HepG2 (cell line): ENCODE data around the gene VASN. TPM values are rescaled to one million over a fixed set of nuclear protein-coding genes. Genes with fewer than 3 reads are reported as not detected.

Source experiments
- AHDC1 ChIP-seq: sonication (generic); formaldehyde crosslinking; IDR thresholded peaks from 2 replicates; pipeline ENCODE4 v1.5.1; 2020; ENCODE audit warnings: mild to moderate bottlenecking, missing genetic modification reagents, borderline replicate concordance
- AKAP8 ChIP-seq: sonication (generic); formaldehyde crosslinking; IDR thresholded peaks from 2 replicates; pipeline ENCODE4 v1.5.1; 2020; ENCODE audit warnings: mild to moderate bottlenecking, missing genetic modification reagents
- BHLHE40 ChIP-seq: IDR thresholded peaks from 2 replicates; pipeline ENCODE4 v1.6.1; 2011; ENCODE audit warnings: low read length, improper control_type of control experiment
- CCDC6 ChIP-seq: sonication (generic); formaldehyde crosslinking; IDR thresholded peaks from 2 replicates; pipeline ENCODE4 v1.8.1; 2022; ENCODE audit warnings: mild to moderate bottlenecking, missing genetic modification reagents, moderate library complexity
- CEBPB ChIP-seq: IDR thresholded peaks from 2 replicates; pipeline ENCODE4 v1.6.1; 2011; ENCODE audit warnings: low read depth, low read length, improper control_type of control experiment, borderline replicate concordance
- FOXA3 ChIP-seq: IDR thresholded peaks from 2 replicates; pipeline ENCODE4 v1.6.1; 2016; ENCODE audit warnings: missing genetic modification reagents, missing compliant biosample characterization
- FOXM1 ChIP-seq: sonication (generic); formaldehyde crosslinking; IDR thresholded peaks from 2 replicates; pipeline ENCODE4 v1.5.0; 2020; ENCODE audit warnings: missing genetic modification reagents
- GTF2F1 ChIP-seq: fragments of 150-350 bp; IDR thresholded peaks from 2 replicates; pipeline ENCODE4 v1.6.1; 2014; ENCODE audit warnings: low read length
- HDAC1 ChIP-seq: sonication (generic); formaldehyde crosslinking; IDR thresholded peaks from 2 replicates; pipeline ENCODE4 v1.5.1; 2020; ENCODE audit warnings: mild to moderate bottlenecking, missing genetic modification reagents
- HIVEP1 ChIP-seq: sonication (generic); formaldehyde crosslinking; IDR thresholded peaks from 2 replicates; pipeline ENCODE4 v1.4.0; 2020; ENCODE audit warnings: mild to moderate bottlenecking, missing genetic modification reagents
- KDM6A ChIP-seq: IDR thresholded peaks from 2 replicates; pipeline ENCODE4 v1.6.1; 2016; ENCODE audit warnings: low read depth
- KMT2B ChIP-seq: IDR thresholded peaks from 2 replicates; pipeline ENCODE4 v1.6.1; 2016; ENCODE audit warnings: missing genetic modification reagents, missing compliant biosample characterization
- MTA1 ChIP-seq: sonication (generic); formaldehyde crosslinking; IDR thresholded peaks from 2 replicates; pipeline ENCODE4 v1.4.0; 2020; ENCODE audit warnings: missing genetic modification reagents, mild to moderate bottlenecking, borderline replicate concordance
- NFYC ChIP-seq: IDR thresholded peaks from 2 replicates; pipeline ENCODE4 v1.6.1; 2016; ENCODE audit warnings: missing genetic modification reagents, missing compliant biosample characterization
- SOX6 ChIP-seq, 2 experiments: fragments of 450-650 bp in 1 of 2; sonication (generic) in 1 of 2; formaldehyde crosslinking in 1 of 2; IDR thresholded peaks; 2 replicates each; pipeline versions ENCODE4 v1.4.0 to v1.6.1; 2017 to 2020; ENCODE audit warnings: antibody characterized with exemption in 1 of 2, mild to moderate bottlenecking in 1 of 2, missing genetic modification reagents in 1 of 2
- ZNF260 ChIP-seq: sonication (generic); formaldehyde crosslinking; IDR thresholded peaks from 2 replicates; pipeline ENCODE4 v1.4.0; 2020; ENCODE audit warnings: missing genetic modification reagents, low read depth, mild to moderate bottlenecking, borderline replicate concordance
- ZNF431 ChIP-seq: sonication (generic); formaldehyde crosslinking; IDR thresholded peaks from 2 replicates; pipeline ENCODE4 v1.9.0; 2022; ENCODE audit warnings: missing genetic modification reagents, low read depth, mild to moderate bottlenecking, borderline replicate concordance
- ZNF496 ChIP-seq: sonication (generic); formaldehyde crosslinking; IDR thresholded peaks from 2 replicates; pipeline ENCODE4 v1.8.1; 2023; ENCODE audit warnings: mild to moderate bottlenecking, moderate library complexity, missing genetic modification reagents; ENCODE audit not compliant: insufficient replicate concordance
- ZNF556 ChIP-seq: sonication (generic); formaldehyde crosslinking; IDR thresholded peaks from 2 replicates; pipeline ENCODE4 v1.4.0; 2020; ENCODE audit warnings: mild to moderate bottlenecking, missing genetic modification reagents, borderline replicate concordance
- ZNF878 ChIP-seq: sonication (generic); formaldehyde crosslinking; IDR thresholded peaks from 2 replicates; pipeline ENCODE4 v1.8.1; 2023; ENCODE audit warnings: mild to moderate bottlenecking, missing genetic modification reagents, moderate library complexity
- polyA plus RNA-seq, 8 experiments: library from polyadenylated mRNA; depleted of rRNA in 3 of 8; stranded (reverse) in 7 of 8; unstranded in 1 of 8; fragments of >200 nt; fragmentation: Illumina TruSeq in 4 of 8; extraction: Trizol in 4 of 8; gene quantifications; 2 replicates each; pipeline versions ENCODE4 v1.2.1 to v1.2.3, GENCODE V29; 2011 to 2016; ENCODE audit warnings: low read depth in 4 of 8, missing spikeins in 1 of 8, mixed read lengths in 1 of 8; ENCODE audit not compliant: insufficient read depth in 1 of 8
- total RNA-seq, 5 experiments: library from RNA; depleted of rRNA; stranded (reverse); fragments of >200 nt; fragmentation: Illumina TruSeq; extraction: Trizol; gene quantifications; 2 replicates each; pipeline ENCODE4 v1.2.3, GENCODE V29; 2016; ENCODE audit warnings: low read depth in 1 of 5
- TF ChIP-seq, protein P1 (sequence below): sonication (generic); formaldehyde crosslinking; IDR thresholded peaks from 2 replicates; pipeline ENCODE4 v1.8.1; 2023; ENCODE audit warnings: mild to moderate bottlenecking, missing genetic modification reagents

Gene VASN
- total and polyA plus RNA-seq, 2 of the 13 experiments (the other 11 are each of a cell fraction or from before 2014, with no cell fraction given) = 8.4 to 18.2 TPM

DNA sequence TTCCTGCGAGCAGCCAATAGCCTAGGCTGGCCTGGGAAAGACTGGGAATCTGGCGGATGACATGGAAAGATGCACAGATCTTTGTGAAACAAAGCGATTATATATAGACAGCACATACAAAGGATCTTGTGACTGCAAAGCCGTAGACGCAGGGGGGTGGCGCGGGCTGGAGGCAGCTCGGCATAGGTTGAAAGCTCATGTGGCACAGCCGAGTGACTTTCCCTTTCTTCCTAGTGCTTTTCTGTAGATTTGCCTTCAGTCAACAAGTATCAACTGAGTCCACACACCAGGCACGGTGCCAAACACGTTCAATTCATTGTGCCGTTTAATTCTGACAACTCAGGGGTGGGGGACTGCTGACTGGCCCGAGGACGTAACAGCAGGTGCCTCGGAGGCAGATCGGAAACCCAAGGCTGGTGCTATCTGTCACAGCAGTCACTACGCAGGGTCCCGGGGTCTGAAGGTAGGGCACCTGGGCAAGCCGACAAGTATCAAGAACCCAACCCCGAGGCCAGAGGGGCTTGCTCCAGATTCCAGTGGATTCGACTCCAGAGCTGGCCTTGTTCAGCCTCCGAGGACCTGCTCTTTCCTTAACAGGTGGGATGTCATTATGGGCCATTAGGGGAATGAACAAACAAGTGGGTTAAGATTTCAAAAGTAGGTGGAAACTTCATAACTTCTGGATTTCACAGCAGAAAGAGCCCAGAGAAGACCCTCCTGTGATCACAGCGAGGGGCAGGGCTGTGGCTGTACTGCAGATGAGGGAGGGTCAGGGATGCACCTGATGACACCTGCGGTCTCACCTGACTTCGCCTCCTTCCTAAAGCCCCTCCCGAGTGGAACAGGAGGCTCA lies 26.4 kb upstream of the VASN start (continued):
- TF ChIP-seq AHDC1 (CRISPR knock-in tag) = peak; percentile 10; the same call in 1 of the 2 replicates
- TF ChIP-seq ZNF878 (CRISPR knock-in tag) = 0 out of 2 replicates have a peak, but pooled peaks have one; percentile 46
- peak; percentile 75 for TF ChIP-seq BHLHE40
- TF ChIP-seq FOXA3 = peak; percentile 51
- peak; percentile 6; the same call in 1 of the 2 replicates for TF ChIP-seq HDAC1 (CRISPR knock-in tag)
- no peak for TF ChIP-seq SOX6 (IDR thresholded peaks at IDR 0.05)
- peak; percentile 50; the same call in 1 of the 2 replicates for TF ChIP-seq SOX6 (CRISPR knock-in tag; IDR thresholded peaks at IDR 0.05)
- peak; percentile 40; the same call in 1 of the 2 replicates for TF ChIP-seq AKAP8 (CRISPR knock-in tag)
- no peak for TF ChIP-seq CEBPB
- no peak for TF ChIP-seq GTF2F1
- TF ChIP-seq HIVEP1 (CRISPR knock-in tag) = 0 out of 2 replicates have a peak, but pooled peaks have one; percentile 14
- TF ChIP-seq, protein P1, sequence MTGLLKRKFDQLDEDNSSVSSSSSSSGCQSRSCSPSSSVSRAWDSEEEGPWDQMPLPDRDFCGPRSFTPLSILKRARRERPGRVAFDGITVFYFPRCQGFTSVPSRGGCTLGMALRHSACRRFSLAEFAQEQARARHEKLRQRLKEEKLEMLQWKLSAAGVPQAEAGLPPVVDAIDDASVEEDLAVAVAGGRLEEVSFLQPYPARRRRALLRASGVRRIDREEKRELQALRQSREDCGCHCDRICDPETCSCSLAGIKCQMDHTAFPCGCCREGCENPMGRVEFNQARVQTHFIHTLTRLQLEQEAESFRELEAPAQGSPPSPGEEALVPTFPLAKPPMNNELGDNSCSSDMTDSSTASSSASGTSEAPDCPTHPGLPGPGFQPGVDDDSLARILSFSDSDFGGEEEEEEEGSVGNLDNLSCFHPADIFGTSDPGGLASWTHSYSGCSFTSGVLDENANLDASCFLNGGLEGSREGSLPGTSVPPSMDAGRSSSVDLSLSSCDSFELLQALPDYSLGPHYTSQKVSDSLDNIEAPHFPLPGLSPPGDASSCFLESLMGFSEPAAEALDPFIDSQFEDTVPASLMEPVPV (CRISPR knock-in tag) = 0 out of 2 replicates have a peak, but pooled peaks have one; percentile 17
- no peak for TF ChIP-seq KMT2B (CRISPR knock-in tag)
- TF ChIP-seq MTA1 (CRISPR knock-in tag) = no peak
- TF ChIP-seq ZNF431 = no peak
- no peak for TF ChIP-seq NFYC (CRISPR knock-in tag)
- TF ChIP-seq FOXM1 = no peak
- TF ChIP-seq ZNF496 (CRISPR knock-in tag) = no peak
- no peak for TF ChIP-seq KDM6A
- peak; percentile 2; the same call in 1 of the 2 replicates for TF ChIP-seq ZNF556 (CRISPR knock-in tag)
- TF ChIP-seq ZNF260 (CRISPR knock-in tag) = no peak
- peak; percentile 83; the same call in 1 of the 2 replicates for TF ChIP-seq CCDC6
